Heart right ventricle (tissue), 16 donors: ENCODE measurements around the gene MAGIX. TPM values are rescaled to one million over a fixed set of nuclear protein-coding genes. Genes with fewer than 3 reads are reported as not detected.

ENCODE experiments used
- ATAC-seq, 8 donors: fragments of 200-7000 bp; cut with Tn5 transposase; one replicate each; pipeline ENCODE4 v1.9.1; 2020; ENCODE audit warnings: mild to moderate bottlenecking in 8 of 8, moderate library complexity in 8 of 8, moderate number of reproducible peaks in 1 of 8
- DNase-seq, 2 donors: peaks; one replicate each; pipeline ENCODE4 v3.0.0-alpha.2; 2020
- H3K27ac ChIP-seq, 10 donors: fragments of 200-600 bp; sonication (generic) in 2 of 10; one replicate each; pipeline versions ENCODE4 v1.5.0 to v1.8.0; 2020 to 2022; ENCODE audit warnings: mild to moderate bottlenecking in 3 of 10
- H3K27me3 ChIP-seq, 7 donors: fragments of 200-600 bp; one replicate each; pipeline ENCODE4 v1.8.0; 2021 to 2022; ENCODE audit warnings: mild to moderate bottlenecking in 2 of 7
- H3K36me3 ChIP-seq, 9 donors: fragments of 200-600 bp; sonication (generic) in 1 of 9; one replicate each; pipeline versions ENCODE4 v1.5.0 to v1.8.0; 2020 to 2022; ENCODE audit warnings: mild to moderate bottlenecking in 2 of 9
- H3K4me1 ChIP-seq, 9 donors: fragments of 200-600 bp; sonication (generic) in 1 of 9; one replicate each; pipeline versions ENCODE4 v1.5.0 to v1.8.0; 2020 to 2022; ENCODE audit warnings: mild to moderate bottlenecking in 4 of 9
- H3K4me3 ChIP-seq, 10 donors: fragments of 200-600 bp; sonication (generic) in 2 of 10; one replicate each; pipeline versions ENCODE4 v1.5.0 to v1.8.0; 2020 to 2022; ENCODE audit warnings: mild to moderate bottlenecking in 7 of 10, moderate library complexity in 2 of 10
- H3K9me3 ChIP-seq, 11 donors: fragments of 200-600 bp in 10 of 11; sonication (generic) in 2 of 11; one replicate each; pipeline versions ENCODE4 v1.5.0 to v1.8.0; 2013 to 2022; ENCODE audit warnings: mild to moderate bottlenecking in 2 of 11, control low read depth in 1 of 11, moderate library complexity in 1 of 11
- WGBS, 2 donors: extraction: QIAGEN DNeasy Blood & Tissue Kit; methylation state at CpG; one replicate each; pipeline ENCODE4 v1.1.7; 2013; ENCODE audit warnings: inconsistent platforms in 1 of 2; 5-methylcytosine and 5-hydroxymethylcytosine counted together
- intact Hi-C, 10 donors: fragments of 100-400 bp; cut with DNase I; formaldehyde crosslinking; loops; one replicate each; pipeline versions ENCODE4 v1.11.1 to v1.14.2; 2022
- polyA plus RNA-seq, 2 donors: library from polyadenylated mRNA; stranded (reverse); fragments of 200-250 nt; gene quantifications; one replicate each; pipeline ENCODE4 v1.2.3, GENCODE V29; 2013
- total RNA-seq, 10 donors: library from RNA; stranded (reverse); fragmentation: NEBNext Ultra II Directional in 3 of 10; extraction: Animal tissue kit (Norgen Biotek cat#: 25700) in 3 of 10; gene quantifications; one replicate each; pipeline versions ENCODE4 v1.2.1 to v1.2.4, GENCODE V29; 2021 to 2023
- TF ChIP-seq, protein P1 (sequence below), 9 donors: fragments of 200-600 bp; sonication (generic) in 2 of 9; IDR thresholded peaks; one replicate each; pipeline versions ENCODE4 v1.5.0 to v1.8.0; 2021 to 2022; ENCODE audit warnings: antibody characterized with exemption in 9 of 9, mild to moderate bottlenecking in 5 of 9, moderate library complexity in 1 of 9
- donor health status: Arrhythmogenic right ventricular cardiomyopathy.
- donor health status: ischemic (EF 13 %, LVEDD 7.1; RV severe dilation, severe dysfunction).
- donor health status: healthy with polysubstance abuse.
- donor health status: DM: no; HTN: yes; CAD: no.
- donor health status: DM: no; HTN: no; CAD: no.
- donor health status: ischemic (EF 25% LVEDD 6.9; RV normal size, moderate dysfunction).
- donor health status: ischemic (EF 25% LVEDD 5.7; RV mildly dilated, moderate dysfunction).
- donor health status: healthy.
- donor health status: DM: yes; HTN: yes; CAD: no.
- donor health status: Ischemic cardiomyopathy.
- donor health status: ischemic (EF 35%, LVEDD 5.7; RV mildly dilated, moderate dysfunction).
- donor health status: nonischemic (EF 11% LVEDD 7.7; RV severe dilation, severe dysfunction).
- donor health status: DM: yes; HTN: yes; CAD: no.
- donor health status: PGD.
- donor health status: ischemic (EF 29% LVEDD 5.4; RV normal size, mild dysfunction).
- donor health status: nonischemic (EF 23%, LVEDD 6.1; RV moderate dilation, normal function).

The MAGIX gene
- total and polyA plus RNA-seq, 12 donors = 2.7 to 13.5 (median 4.1) TPM

- TF ChIP-seq, protein P1, sequence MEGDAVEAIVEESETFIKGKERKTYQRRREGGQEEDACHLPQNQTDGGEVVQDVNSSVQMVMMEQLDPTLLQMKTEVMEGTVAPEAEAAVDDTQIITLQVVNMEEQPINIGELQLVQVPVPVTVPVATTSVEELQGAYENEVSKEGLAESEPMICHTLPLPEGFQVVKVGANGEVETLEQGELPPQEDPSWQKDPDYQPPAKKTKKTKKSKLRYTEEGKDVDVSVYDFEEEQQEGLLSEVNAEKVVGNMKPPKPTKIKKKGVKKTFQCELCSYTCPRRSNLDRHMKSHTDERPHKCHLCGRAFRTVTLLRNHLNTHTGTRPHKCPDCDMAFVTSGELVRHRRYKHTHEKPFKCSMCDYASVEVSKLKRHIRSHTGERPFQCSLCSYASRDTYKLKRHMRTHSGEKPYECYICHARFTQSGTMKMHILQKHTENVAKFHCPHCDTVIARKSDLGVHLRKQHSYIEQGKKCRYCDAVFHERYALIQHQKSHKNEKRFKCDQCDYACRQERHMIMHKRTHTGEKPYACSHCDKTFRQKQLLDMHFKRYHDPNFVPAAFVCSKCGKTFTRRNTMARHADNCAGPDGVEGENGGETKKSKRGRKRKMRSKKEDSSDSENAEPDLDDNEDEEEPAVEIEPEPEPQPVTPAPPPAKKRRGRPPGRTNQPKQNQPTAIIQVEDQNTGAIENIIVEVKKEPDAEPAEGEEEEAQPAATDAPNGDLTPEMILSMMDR (IDR thresholded peaks at IDR 0.05) = no peak
- Histone ChIP-seq H3K27ac (peak overlapping the region in 1 of 10 donors; percentile 76), H3K4me1 (peaks cover 0 to 27% (median 5%) of the 10 kb centered on the region in 9 donors), H3K36me3 (peaks cover 0 to 55% (median 0%) of the 10 kb centered on the region in 9 donors), H3K9me3 (peaks cover 0 to 5% (median 0%) of the 10 kb centered on the region in 11 donors), H3K27me3 (no peaks in the 10 kb centered on the region), H3K4me3 (no peak overlapping the region)
- no peak for ATAC-seq
- intact Hi-C loops = no loop called here
- DNase-seq = no peak
- 90 to 93% methylated on average over 42 to 43 of the region's 43 CpGs for WGBS, 2 donors
Measured at GRCh38 chrX:49175435-49176274, 13.1 kb downstream of the MAGIX start.

DNA sequence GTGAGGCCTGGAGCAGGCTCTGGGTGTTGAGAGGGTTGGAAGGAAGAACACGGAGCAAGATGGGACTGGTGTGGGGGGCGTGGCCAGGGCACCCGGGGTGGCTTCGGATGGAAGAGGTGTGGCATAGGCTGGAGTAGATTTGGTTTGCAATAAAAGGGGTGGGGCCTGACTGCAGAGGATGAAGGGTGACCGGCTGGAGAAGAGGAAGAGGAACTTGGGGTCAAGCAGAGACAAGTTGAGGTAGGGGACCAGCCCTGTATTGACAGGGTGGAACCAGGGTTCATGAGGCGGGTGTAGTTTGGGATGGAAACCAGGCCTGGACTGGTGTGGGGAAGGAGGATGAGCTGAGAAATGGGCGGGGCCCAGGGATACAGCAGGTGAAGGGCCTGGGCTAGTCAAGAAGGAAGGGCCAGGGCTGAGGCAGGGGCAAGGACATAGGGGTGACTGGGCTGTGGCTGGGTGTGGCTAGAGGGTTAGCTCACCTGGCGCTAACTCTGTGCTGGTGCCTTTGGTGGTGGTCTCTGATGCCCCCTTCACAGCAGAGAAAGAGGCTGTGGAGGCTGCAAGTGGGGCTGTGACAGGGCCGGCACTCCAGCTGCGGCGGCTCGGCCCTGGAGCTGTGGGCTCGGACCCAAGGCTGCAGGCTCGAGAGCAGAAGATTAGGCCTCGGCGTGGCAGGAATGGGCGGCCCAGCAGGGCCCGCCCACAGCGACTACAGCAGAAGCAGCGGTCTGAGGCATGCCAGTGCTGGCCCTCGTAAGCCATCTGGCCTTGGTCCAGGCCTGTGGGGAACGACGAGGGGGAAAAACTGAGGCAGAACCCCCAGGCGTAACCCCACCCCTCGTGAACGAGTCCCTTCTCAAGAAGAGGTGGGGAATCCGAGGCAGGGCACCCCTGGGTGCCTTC, 14.1 kb downstream of the MAGIX start:
- intact Hi-C loops = no loop called here
- H3K36me3 ChIP-seq = peaks cover 0 to 60% (median 0%) of the 10 kb centered on the region in 9 donors
- DNase-seq (no peak), ATAC-seq (peak in 2 of 8 donors; percentile 12 to 41)
- H3K9me3 ChIP-seq = peaks cover 0 to 4% (median 0%) of the 10 kb centered on the region in 11 donors
- peak overlapping the region in 6 of 10 donors; percentile 5 to 76 (median 26) for H3K27ac ChIP-seq
- WGBS, 2 donors = 61 to 64% methylated on average over 20 to 27 of the region's 27 CpGs
- H3K4me1 ChIP-seq = peaks cover 0 to 27% (median 5%) of the 10 kb centered on the region in 9 donors
- peak overlapping the region in 1 of 10 donors; percentile 1 for H3K4me3 ChIP-seq
- TF ChIP-seq, protein P1 (IDR thresholded peaks at IDR 0.05) = no peak
- no peaks in the 10 kb centered on the region for H3K27me3 ChIP-seq

DNA sequence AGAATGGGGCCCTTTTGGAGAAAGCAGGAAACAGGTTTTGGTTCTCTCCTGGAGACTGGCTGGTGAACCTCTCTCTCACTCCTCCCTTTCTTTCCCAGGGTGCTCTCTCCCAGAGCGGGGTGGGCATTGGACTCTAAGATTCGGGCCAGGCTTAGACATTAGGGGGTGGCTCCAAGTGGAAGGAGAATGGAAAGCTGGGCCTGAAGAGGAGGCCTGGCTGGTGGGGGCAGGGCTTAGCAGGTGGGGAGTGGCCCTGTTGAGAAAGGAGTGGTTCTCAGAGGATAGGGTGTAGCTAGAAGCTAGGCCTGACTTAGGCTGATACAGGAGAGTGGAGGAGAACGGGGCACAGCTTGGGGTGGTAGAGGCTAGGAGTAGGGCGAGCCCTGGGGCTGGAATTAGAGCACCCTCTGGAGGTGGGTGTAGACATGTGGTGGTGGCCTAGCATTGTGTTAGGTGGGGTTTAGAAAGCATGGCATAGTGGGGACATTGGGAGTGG, 14.8 kb downstream of the MAGIX start:
- peaks cover 0 to 64% (median 0%) of the 10 kb centered on the region in 9 donors for H3K36me3 ChIP-seq
- intact Hi-C loops = no loop called here

More for the DNA sequence above, 14.8 kb downstream of the MAGIX start:
- Histone ChIP-seq H3K4me1 (peaks cover 0 to 27% (median 5%) of the 10 kb centered on the region in 9 donors), H3K27me3 (no peaks in the 10 kb centered on the region), H3K27ac (peak overlapping the region in 5 of 10 donors; percentile 5 to 76 (median 31)), H3K9me3 (no peaks in the 10 kb centered on the region), H3K4me3 (peak overlapping the region in 1 of 10 donors; percentile 1)
- WGBS, 2 donors = 74 to 80% methylated on average over 4 of the region's 4 CpGs
- DNase-seq (no peak), ATAC-seq (peak in 6 of 8 donors; percentile 25 to 49 (median 44))
- TF ChIP-seq, protein P1 (IDR thresholded peaks at IDR 0.05) = peak in 4 of 9 donors; percentile 9 to 18 (median 11)
